Activated CD8-positive, alpha-beta memory T cell treated with anti-CD3 and anti-CD28 coated beads, Interleukin-2, amount 50 U/mL, for 1 hour (primary cell): ENCODE data around the gene IBSP.

Experiments
- DNase-seq: peaks from one replicate; pipeline ENCODE4 v3.0.0-alpha.2; 2020; ENCODE audit errors: extremely low read depth

IBSP gene

GRCh38 chr4:87838890-87839591, 39.7 kb downstream of the IBSP start:
- no peak for DNase-seq

DNA sequence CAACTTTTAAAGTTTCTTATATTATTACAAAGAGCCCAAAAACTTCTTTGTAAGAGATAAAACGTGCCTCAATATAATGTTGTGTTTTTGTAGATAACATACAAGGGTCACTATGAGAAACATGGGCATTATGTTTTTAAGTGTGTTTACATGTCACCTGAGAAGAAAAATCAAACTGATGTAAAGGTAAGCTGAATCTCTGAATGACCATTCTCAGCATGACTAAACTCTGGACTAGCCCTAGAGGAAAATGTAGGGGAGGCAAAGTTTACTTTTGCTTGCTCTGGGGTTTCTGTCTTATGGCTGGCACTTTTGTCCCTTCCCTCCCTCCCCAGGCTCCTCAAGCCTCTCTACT, 40.2 kb downstream of the IBSP start:
- no peak for DNase-seq

GRCh38 chr4:87840149-87840548, 40.8 kb downstream of the IBSP start:
- no peak for DNase-seq

DNA sequence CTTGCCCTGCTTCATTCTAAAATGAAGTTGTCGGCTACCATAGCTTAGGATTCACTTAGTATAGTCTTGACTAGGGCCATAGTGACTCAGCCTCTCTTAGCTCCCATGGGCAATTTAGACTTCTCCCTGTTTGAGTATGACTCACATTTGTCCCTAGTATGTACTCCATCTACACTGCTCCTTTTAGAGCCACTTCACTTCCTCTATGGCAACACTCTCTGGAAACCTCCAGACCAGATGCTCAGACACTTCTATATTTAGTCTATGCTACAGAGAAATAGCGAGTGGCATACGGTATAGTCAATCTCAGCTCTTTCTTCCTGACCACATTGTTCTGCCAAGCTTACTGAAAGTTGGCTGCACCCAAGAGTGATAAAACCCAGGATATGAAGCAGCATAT, 44.6 kb downstream of the IBSP start:
- DNase-seq, result no peak

- DNase-seq, result no peak
These were observed 45.1 kb downstream of the IBSP start for GRCh38 chr4:87844452-87844851.

DNA sequence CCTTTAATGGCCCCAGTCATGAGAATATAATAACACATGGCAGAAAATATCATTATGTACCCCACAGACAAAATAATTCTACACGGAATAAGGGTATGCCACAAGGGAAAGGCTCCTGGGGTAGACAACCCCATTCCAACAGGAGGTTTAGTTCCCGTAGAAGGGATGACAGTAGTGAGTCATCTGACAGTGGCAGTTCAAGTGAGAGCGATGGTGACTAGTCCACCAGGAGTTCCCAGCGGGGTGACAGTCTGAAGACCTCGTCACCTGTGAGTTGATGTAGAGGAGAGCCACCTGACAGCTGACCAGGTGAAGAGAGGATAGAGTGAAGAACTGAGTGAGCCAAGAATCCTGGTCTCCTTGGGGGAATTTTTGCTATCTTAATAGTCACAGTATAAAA, 46.9 kb downstream of the IBSP start:
- DNase-seq, result no peak

DNA sequence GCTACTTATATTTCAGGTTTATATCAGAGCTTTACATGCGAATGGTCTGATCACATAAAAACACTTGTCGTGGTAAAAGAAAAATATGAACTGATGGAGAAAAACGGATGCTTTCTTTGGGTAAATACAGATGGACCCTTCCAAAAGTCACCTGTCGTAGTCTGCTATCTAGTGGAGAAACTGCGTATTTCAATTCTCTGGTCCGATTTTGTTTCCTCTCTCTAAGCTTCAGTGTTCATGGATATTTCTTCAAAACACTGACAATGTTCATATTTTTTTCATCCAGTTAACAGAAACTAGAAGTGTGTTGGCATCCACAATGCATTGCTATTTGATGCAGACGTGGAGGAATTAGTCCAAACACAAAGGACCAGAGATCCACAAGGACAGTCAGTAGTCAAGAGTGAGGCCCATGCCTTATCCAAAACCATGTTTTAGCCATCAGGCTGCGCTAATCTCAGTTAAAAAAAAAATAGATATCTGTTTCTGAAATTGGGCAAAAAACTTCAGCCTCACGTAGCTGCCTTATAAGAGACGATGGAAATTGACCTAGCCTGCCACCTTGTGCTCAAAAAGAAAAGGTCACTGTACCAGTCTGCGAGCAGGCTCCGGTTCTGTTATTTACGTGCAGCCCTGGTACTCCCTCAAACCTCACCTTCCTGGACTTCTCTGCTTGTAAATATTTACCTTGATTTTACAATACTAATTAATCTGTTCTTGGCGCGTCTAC, 49.4 kb downstream of the IBSP start:
- DNase-seq, result no peak

- DNase-seq, result no peak
These were observed 50.3 kb downstream of the IBSP start for GRCh38 chr4:87849612-87850011.

DNA sequence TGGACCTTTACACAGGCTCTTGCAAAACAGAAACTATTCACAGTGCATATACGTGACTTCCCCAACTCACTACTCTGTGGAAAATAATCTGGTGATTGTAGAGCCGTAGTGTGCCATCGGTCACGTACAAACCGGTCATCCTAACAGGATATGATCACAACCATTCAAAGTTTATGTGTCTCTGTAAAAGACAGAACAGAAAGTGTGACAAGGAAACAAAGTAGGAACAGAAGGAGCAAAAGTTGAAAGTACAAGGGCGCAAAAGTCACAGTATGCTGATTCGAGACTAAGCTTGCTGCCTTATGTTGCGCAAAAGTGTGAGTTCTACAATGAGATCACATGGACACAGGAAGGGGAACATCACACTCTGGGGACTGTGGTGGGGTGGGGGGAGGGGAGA, 52.0 kb downstream of the IBSP start:
- no peak for DNase-seq

DNA sequence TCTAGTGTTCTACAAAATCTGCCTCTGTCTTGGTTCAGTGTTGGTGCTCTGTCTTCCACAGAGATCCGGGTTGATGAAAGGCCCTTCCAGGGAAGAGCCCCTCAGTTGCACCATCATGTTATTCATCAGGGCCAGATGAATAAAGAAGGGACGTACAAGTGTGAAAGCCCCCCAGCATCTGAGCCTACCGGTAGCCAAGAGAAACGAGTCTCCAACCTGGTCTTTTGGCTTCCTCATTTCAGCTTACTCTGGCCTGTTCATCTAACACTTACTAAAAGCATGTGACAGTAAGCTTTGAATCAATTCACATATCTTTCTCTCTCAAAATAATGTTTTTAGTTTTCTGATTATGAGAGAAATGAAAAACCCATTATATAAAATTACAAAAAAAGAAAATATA, 52.6 kb downstream of the IBSP start:
- DNase-seq, result no peak

GRCh38 chr4:87853108-87853507, 53.8 kb downstream of the IBSP start:
- DNase-seq, result no peak

DNA sequence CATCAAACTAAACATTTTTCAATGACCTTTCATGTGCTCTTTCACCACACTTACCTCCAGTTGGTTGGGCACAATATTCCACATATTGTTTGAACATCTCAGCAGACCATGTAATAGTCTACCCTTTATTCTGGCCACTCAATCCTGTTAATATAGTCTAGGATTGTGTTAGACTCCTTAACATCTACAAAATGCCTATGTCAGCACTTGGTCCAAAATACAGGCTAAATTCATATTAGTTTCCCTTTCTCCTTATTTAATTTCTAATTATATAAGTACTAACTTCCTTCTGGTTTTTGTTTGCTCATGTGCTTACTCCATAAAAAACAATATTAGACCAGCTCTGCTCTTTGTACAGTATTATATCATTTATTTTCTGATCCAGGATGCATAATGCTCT, 54.5 kb downstream of the IBSP start:
- DNase-seq, result no peak

- DNase-seq, result no peak
These were observed 56.2 kb downstream of the IBSP start for GRCh38 chr4:87855559-87855958.

DNA sequence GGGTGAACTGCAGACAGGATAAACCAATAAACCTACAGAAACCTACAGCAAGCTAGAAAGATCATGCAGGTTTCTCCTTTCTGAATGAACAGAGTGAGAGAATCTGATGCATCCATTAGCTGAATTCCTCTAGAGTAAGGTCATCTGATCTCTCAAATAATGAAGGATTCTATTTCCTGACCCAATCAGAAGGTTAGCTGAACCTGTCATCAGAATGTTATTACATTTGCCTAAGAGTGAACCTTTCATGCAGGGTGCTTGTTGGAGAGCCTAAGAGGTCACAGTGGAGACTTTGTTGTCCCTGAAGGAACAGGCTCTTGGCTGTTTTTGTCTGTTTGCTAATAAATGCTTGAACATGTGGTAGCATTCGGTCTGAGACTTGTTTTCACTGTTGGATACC, 57.5 kb downstream of the IBSP start:
- no peak for DNase-seq

GRCh38 chr4:87857789-87858188, 58.4 kb downstream of the IBSP start:
- DNase-seq, result no peak
